ENCODE results near the gene POU2F1.

DNA sequence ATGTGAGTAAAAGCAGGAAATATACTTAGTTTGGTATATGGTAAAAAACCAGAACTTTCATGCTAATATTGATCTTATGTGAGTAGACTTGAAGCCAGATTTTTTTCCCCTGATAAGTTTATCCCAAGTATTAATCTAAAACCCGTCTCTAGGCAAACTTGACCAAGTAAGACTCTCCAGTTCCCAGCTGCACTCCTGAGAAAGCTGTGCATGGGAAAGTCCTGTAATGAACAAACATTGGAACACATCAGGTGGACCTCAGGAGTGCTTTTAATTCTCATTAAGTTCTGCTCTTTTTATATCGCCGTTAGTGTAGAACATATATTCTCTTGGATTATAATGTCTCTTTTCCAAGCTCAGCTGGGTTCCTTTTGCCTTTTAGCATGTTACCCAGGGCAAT lies 192.6 kb downstream of the POU2F1 start:
- TF ChIP-seq EP300 (IDR thresholded peaks at IDR 0.05) (no peak), MAFK (IDR thresholded peaks at IDR 0.05; ENCODE audit: partially characterized antibody) (no peak), SREBF2 (IDR thresholded peaks at IDR 0.05) (no peak), BHLHE40 (IDR thresholded peaks at IDR 0.05; ENCODE audit: low read depth, low read length) (no peak), RCOR1 (IDR thresholded peaks at IDR 0.05; ENCODE audit: low read depth, low read length) (no peak)
- TF ChIP-seq, protein P1, sequence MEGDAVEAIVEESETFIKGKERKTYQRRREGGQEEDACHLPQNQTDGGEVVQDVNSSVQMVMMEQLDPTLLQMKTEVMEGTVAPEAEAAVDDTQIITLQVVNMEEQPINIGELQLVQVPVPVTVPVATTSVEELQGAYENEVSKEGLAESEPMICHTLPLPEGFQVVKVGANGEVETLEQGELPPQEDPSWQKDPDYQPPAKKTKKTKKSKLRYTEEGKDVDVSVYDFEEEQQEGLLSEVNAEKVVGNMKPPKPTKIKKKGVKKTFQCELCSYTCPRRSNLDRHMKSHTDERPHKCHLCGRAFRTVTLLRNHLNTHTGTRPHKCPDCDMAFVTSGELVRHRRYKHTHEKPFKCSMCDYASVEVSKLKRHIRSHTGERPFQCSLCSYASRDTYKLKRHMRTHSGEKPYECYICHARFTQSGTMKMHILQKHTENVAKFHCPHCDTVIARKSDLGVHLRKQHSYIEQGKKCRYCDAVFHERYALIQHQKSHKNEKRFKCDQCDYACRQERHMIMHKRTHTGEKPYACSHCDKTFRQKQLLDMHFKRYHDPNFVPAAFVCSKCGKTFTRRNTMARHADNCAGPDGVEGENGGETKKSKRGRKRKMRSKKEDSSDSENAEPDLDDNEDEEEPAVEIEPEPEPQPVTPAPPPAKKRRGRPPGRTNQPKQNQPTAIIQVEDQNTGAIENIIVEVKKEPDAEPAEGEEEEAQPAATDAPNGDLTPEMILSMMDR (IDR thresholded peaks at IDR 0.05) = no peak
- TF ChIP-seq, protein P2, sequence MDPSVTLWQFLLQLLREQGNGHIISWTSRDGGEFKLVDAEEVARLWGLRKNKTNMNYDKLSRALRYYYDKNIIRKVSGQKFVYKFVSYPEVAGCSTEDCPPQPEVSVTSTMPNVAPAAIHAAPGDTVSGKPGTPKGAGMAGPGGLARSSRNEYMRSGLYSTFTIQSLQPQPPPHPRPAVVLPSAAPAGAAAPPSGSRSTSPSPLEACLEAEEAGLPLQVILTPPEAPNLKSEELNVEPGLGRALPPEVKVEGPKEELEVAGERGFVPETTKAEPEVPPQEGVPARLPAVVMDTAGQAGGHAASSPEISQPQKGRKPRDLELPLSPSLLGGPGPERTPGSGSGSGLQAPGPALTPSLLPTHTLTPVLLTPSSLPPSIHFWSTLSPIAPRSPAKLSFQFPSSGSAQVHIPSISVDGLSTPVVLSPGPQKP (IDR thresholded peaks at IDR 0.05; ENCODE audit: low read depth, low read length) = no peak
- TF ChIP-seq, protein P3, sequence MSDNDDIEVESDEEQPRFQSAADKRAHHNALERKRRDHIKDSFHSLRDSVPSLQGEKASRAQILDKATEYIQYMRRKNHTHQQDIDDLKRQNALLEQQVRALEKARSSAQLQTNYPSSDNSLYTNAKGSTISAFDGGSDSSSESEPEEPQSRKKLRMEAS (IDR thresholded peaks at IDR 0.05) = no peak

All from A549 (cell line).